Panc1 (cell line): Measurements from ENCODE around the gene ECT2. TPM values are rescaled to one million over a fixed set of nuclear protein-coding genes. Genes with fewer than 3 reads are reported as not detected.
A peak's percentile ranks its signal among the peaks of the same experiment; 100 is the strongest.

Experiments
- ATAC-seq: fragments of 200-7000 bp; cut with Tn5 transposase; 2 replicates; pipeline ENCODE4 v1.9.1; 2020; ENCODE audit warnings: mild to moderate bottlenecking, moderate library complexity
- BruUV-seq: library from RNA; stranded (reverse); fragments of 400-500 nt; replicated peaks from 2 replicates; lab custom pipeline; 2021; lab: Mats Ljungman, UMichigan
- CTCF ChIA-PET: fragments of 300-600 bp; sonication (Branson Sonifier 250); formaldehyde crosslinking; loops from one replicate; lab custom pipeline; 2022; ENCODE audit warnings: antibody characterized with exemption; lab: Charles Lee
- POLR2A ChIA-PET: fragments of 300-600 bp; sonication (Branson Sonifier 250); formaldehyde crosslinking; loops from one replicate; lab custom pipeline; 2022; ENCODE audit warnings: antibody characterized with exemption; lab: Charles Lee
- DNase-seq: peaks from one replicate; pipeline ENCODE4 v3.0.0-alpha.2; 2010; ENCODE audit warnings: low read depth, low spot score
- H3K27ac ChIP-seq: 2 replicates; pipeline ENCODE4 v1.5.1; 2011; ENCODE audit warnings: mild to moderate bottlenecking, low read length, inconsistent platforms
- H3K27me3 ChIP-seq: fragments of 200-500 bp; sonication (Bioruptor generic); 2 replicates; pipeline ENCODE4 v1.6.0; 2014; ENCODE audit warnings: low read length, inconsistent platforms; ENCODE audit not compliant: control insufficient read depth, insufficient read depth
- H3K36me3 ChIP-seq: fragments of 200-500 bp; sonication (Bioruptor generic); 2 replicates; pipeline ENCODE4 v1.5.1; 2014; ENCODE audit warnings: inconsistent platforms, mild to moderate bottlenecking, low read length, moderate library complexity; ENCODE audit not compliant: control insufficient read depth, insufficient read depth
- H3K4me1 ChIP-seq: 2 replicates; pipeline ENCODE4 v1.5.1; 2011; ENCODE audit warnings: inconsistent platforms, mild to moderate bottlenecking, low read length, moderate library complexity; ENCODE audit not compliant: control insufficient read depth, insufficient read depth
- H3K4me3 ChIP-seq, 2 experiments: 2 replicates each; pipeline ENCODE4 v1.5.1; 2011 to 2012; ENCODE audit warnings: low read depth in 2 of 2, low read length in 2 of 2, mild to moderate bottlenecking in 2 of 2, inconsistent platforms in 1 of 2, moderate library complexity in 1 of 2
- H3K9me3 ChIP-seq: fragments of 200-500 bp; sonication (Bioruptor generic); 2 replicates; pipeline ENCODE4 v1.5.1; 2014; ENCODE audit warnings: low read depth, mild to moderate bottlenecking, inconsistent platforms, low read length, moderate library complexity; ENCODE audit not compliant: control insufficient read depth, insufficient read depth
- POLR2AphosphoS5 ChIP-seq: IDR thresholded peaks from 2 replicates; pipeline ENCODE4 v1.6.1; 2012; ENCODE audit warnings: mild to moderate bottlenecking, low read depth, low read length, moderate library complexity
- REST ChIP-seq, 2 experiments: IDR thresholded peaks; 2 replicates each; pipeline ENCODE4 v1.6.1; 2011 to 2012; ENCODE audit warnings: low read depth in 2 of 2, control low read depth in 1 of 2, low read length in 1 of 2, mild to moderate bottlenecking in 1 of 2, moderate library complexity in 1 of 2; ENCODE audit not compliant: insufficient read depth in 1 of 2
- SIN3A ChIP-seq: IDR thresholded peaks from 2 replicates; pipeline ENCODE4 v1.6.1; 2012; ENCODE audit warnings: low read depth, mild to moderate bottlenecking, low read length, moderate library complexity, borderline replicate concordance; ENCODE audit not compliant: insufficient read depth
- TCF7L2 ChIP-seq: IDR thresholded peaks from 2 replicates; pipeline ENCODE4 v1.6.1; 2011; ENCODE audit warnings: mild to moderate bottlenecking, low read depth, low read length, inconsistent platforms
- in situ Hi-C: cut with HindIII; loops from 2 replicates; pipeline ENCODE4 v1.10.0; 2016; ENCODE audit warnings: low sequenced_read_pairs, low pct_unique_long_range_greater_than_20kb
- intact Hi-C: fragments of 100-400 bp; cut with micrococcal nuclease; formaldehyde crosslinking; loops from one replicate; pipeline ENCODE4 v1.10.0; 2022; ENCODE audit not compliant: unreplicated experiment
- total RNA-seq: library from RNA; stranded (reverse); gene quantifications from one replicate; pipeline ENCODE4 v1.2.1, GENCODE V29; 2021; ENCODE audit not compliant: unreplicated experiment
- TF ChIP-seq, protein P1 (sequence below): fragments of 450-650 bp; IDR thresholded peaks from 2 replicates; pipeline ENCODE4 v1.5.1; 2017; ENCODE audit warnings: mild to moderate bottlenecking

ECT2 gene
- total RNA-seq, 1 experiment from 2014 or later = 102 TPM

GRCh38 chr3:172749230-172749965 is 1.1 kb upstream of the ECT2 start:
- DNase-seq = peak; percentile 91
- ChIA-PET CTCF (interaction anchor here (0.6 to 1.4 kb wide), 6 partner anchors 14 to 1127 kb away, joined by 3 to 20 read pairs (median 4); no protein-coding TSS in a partner anchor), POLR2A (interaction anchor here (0.6 to 1.2 kb wide), 6 partner anchors 12 to 72 kb away, joined by 4 to 13 read pairs (median 8); no protein-coding TSS in a partner anchor)
- intact Hi-C loops = no loop called here
- BruUV-seq = no TSS peak
- Histone ChIP-seq H3K9me3 (no peaks in the 10 kb centered on the region), H3K27me3 (no peaks in the 10 kb centered on the region), H3K4me1 (peaks cover 38% of the 10 kb centered on the region), H3K4me3 (peak overlapping the region; percentile 68 to 96), H3K36me3 (peaks cover 8% of the 10 kb centered on the region; the same call in 1 of the 2 replicates), H3K27ac (peak overlapping the region; percentile 99)
- ATAC-seq = 0 out of 2 replicates have a peak, but pooled peaks have one; percentile 28
- in situ Hi-C loops = no loop called here
- TF ChIP-seq, protein P1, sequence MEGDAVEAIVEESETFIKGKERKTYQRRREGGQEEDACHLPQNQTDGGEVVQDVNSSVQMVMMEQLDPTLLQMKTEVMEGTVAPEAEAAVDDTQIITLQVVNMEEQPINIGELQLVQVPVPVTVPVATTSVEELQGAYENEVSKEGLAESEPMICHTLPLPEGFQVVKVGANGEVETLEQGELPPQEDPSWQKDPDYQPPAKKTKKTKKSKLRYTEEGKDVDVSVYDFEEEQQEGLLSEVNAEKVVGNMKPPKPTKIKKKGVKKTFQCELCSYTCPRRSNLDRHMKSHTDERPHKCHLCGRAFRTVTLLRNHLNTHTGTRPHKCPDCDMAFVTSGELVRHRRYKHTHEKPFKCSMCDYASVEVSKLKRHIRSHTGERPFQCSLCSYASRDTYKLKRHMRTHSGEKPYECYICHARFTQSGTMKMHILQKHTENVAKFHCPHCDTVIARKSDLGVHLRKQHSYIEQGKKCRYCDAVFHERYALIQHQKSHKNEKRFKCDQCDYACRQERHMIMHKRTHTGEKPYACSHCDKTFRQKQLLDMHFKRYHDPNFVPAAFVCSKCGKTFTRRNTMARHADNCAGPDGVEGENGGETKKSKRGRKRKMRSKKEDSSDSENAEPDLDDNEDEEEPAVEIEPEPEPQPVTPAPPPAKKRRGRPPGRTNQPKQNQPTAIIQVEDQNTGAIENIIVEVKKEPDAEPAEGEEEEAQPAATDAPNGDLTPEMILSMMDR = no peak
- TF ChIP-seq POLR2AphosphoS5 (no peak), TCF7L2 (no peak), REST (IDR thresholded peaks at IDR 0.05; ENCODE audit: insufficient read depth in 1 of 2, low read depth in 2 of 2, low read length in 1 of 2) (no peak), SIN3A (no peak)

DNA sequence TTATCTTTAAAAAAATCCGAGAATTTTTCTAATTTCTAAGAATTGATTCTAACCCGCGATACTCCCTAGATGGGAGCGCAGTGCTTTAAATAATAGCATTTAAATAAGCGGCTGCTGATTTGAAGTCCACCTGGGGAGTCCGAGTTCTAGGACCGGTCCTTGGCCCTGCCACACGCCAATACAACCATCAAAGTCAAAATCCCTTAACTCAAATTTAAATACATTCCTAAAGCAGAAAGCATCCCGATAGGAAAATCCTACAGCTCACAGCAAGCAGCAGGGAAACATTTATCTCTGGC is 508 bp upstream of the ECT2 start:
- Histone ChIP-seq H3K36me3 (peaks cover 13% of the 10 kb centered on the region; the same call in 1 of the 2 replicates), H3K27ac (peak overlapping the region; percentile 99), H3K27me3 (no peaks in the 10 kb centered on the region), H3K4me3 (peak overlapping the region; percentile 68 to 96), H3K9me3 (no peaks in the 10 kb centered on the region), H3K4me1 (peaks cover 41% of the 10 kb centered on the region)
- TSS peak; percentile 99 for BruUV-seq
- in situ Hi-C loops (no loop called here), intact Hi-C loops (loop anchor here (1.0 kb wide), 1 partner anchor 77 kb away; no protein-coding TSS in a partner anchor)
- TF ChIP-seq POLR2AphosphoS5 (no peak), REST (IDR thresholded peaks at IDR 0.05; ENCODE audit: insufficient read depth in 1 of 2, low read depth in 2 of 2, low read length in 1 of 2) (no peak), SIN3A (no peak), TCF7L2 (no peak)
- TF ChIP-seq, protein P1 = no peak
- ATAC-seq = peak; percentile 28
- no peak for DNase-seq
- ChIA-PET CTCF (interaction anchor here (0.6 to 1.4 kb wide), 9 partner anchors 14 to 1127 kb away, joined by 3 to 20 read pairs (median 3); no protein-coding TSS in a partner anchor), POLR2A (interaction anchor here (0.6 to 1.2 kb wide), 13 partner anchors 12 to 91 kb away, joined by 3 to 13 read pairs (median 6); no protein-coding TSS in a partner anchor)
